ENCODE measurements around the gene BPTF.
"Not testable (repeated sequence)": the region's sequence is repeated elsewhere in the genome, so short reads cannot be mapped to it uniquely, and the experiment has no call there.

BPTF gene

DNA sequence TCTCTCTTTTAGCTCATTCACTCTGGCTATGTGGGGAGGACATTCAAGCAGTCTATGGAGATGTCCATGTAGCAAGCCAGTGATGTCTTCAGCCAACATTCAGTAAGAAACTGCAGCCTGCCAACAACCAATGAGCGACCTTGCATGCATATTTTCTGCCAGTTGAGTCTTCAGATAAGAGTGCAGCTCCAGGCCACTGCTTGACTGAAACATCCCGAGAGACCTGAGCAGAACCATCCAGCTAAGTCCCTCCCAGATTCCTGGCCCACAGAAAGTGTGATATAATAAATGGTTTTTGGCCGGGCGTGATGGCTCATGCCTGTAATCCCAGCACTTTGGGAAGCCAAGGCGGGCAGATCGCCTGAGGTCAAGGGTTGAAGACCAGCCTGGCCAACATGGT is 181.5 kb downstream of the BPTF start:
- WGBS (ENCODE audit: insufficient coverage, insufficient read length) = no CpG with 5 or more reads among the region's 6 CpGs
- Histone ChIP-seq H3K27ac (ENCODE audit: low read length) (no peak overlapping the region), H3K36me3 (ENCODE audit: control insufficient read depth, insufficient read depth, low read length) (no peaks in the 10 kb centered on the region), H3K9me3 (ENCODE audit: control insufficient read depth, insufficient read depth, low read length) (no peaks in the 10 kb centered on the region), H3K4me3 (ENCODE audit: low read length) (no peak overlapping the region), H3K4me1 (ENCODE audit: control insufficient read depth, insufficient read depth, low read length) (no peaks in the 10 kb centered on the region), H3K27me3 (ENCODE audit: control insufficient read depth, insufficient read depth, low read length) (no peaks in the 10 kb centered on the region)
- no peak for DNase-seq (ENCODE audit: low read depth, low spot score)

DNA sequence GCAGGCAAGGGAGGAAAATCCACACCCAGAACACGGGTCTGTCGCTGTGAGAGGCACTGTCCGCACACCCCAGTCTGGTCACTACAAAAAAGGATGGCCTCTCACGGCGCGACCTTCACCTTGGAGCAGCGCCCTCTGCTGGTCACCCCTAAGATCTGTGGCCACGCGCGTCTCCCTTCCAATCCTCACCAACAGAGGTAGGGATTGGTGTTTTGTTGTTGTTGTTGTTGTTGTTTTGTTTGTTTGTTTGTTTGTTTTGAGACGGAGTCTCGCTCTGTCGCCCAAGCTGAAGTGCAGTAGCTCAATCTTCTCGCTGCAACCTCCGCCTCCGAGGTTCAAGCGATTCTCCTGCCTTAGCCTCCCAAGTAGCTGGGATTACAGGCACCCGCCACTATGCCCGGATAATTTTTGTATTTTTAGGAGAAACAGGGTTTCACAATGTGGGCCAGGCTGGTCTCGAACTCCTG is 185.9 kb downstream of the BPTF start:
- no CpG with 5 or more reads among the region's 20 CpGs for WGBS (ENCODE audit: insufficient coverage, insufficient read length)
- 0 out of 2 replicates have a peak, but pooled peaks cover 1% of the 10 kb centered on the region for H3K4me1 ChIP-seq (ENCODE audit: control insufficient read depth, insufficient read depth, low read length)
- no peaks in the 10 kb centered on the region for H3K36me3 ChIP-seq (ENCODE audit: control insufficient read depth, insufficient read depth, low read length)
- H3K9me3 ChIP-seq (ENCODE audit: control insufficient read depth, insufficient read depth, low read length) = no peaks in the 10 kb centered on the region
- no peak overlapping the region for H3K27ac ChIP-seq (ENCODE audit: low read length)
- DNase-seq (ENCODE audit: low read depth, low spot score) = no peak
- no peak overlapping the region for H3K4me3 ChIP-seq (ENCODE audit: low read length)
- no peaks in the 10 kb centered on the region for H3K27me3 ChIP-seq (ENCODE audit: control insufficient read depth, insufficient read depth, low read length)

DNA sequence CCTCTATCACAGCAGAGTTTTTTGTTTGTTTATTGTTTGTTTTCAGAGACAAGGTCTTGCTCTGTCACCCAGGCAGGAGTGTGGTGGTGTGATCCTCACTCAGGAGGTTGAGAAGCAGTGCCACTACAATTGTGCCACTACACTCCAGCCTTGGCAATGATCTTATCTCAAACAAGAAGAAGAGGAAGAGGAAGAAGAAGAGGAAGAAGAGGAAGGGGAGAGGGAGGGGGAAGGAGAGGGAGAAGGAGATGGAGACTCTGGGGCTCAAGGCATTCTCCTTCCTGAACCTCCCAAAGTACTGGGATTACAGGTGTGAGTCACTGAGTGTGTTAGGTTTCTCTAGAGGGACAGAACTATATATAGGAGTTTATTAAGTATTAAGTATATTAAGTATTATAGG is 188.1 kb downstream of the BPTF start:
- H3K27ac ChIP-seq (ENCODE audit: low read length) = no peak overlapping the region
- H3K4me1 ChIP-seq (ENCODE audit: control insufficient read depth, insufficient read depth, low read length) = 0 out of 2 replicates have a peak, but pooled peaks cover 1% of the 10 kb centered on the region
- H3K27me3 ChIP-seq (ENCODE audit: control insufficient read depth, insufficient read depth, low read length) = no peaks in the 10 kb centered on the region
- H3K4me3 ChIP-seq (ENCODE audit: low read length) = no peak overlapping the region
- H3K9me3 ChIP-seq (ENCODE audit: control insufficient read depth, insufficient read depth, low read length) = no peaks in the 10 kb centered on the region
- no peak for DNase-seq (ENCODE audit: low read depth, low spot score)
- no peaks in the 10 kb centered on the region for H3K36me3 ChIP-seq (ENCODE audit: control insufficient read depth, insufficient read depth, low read length)

DNA sequence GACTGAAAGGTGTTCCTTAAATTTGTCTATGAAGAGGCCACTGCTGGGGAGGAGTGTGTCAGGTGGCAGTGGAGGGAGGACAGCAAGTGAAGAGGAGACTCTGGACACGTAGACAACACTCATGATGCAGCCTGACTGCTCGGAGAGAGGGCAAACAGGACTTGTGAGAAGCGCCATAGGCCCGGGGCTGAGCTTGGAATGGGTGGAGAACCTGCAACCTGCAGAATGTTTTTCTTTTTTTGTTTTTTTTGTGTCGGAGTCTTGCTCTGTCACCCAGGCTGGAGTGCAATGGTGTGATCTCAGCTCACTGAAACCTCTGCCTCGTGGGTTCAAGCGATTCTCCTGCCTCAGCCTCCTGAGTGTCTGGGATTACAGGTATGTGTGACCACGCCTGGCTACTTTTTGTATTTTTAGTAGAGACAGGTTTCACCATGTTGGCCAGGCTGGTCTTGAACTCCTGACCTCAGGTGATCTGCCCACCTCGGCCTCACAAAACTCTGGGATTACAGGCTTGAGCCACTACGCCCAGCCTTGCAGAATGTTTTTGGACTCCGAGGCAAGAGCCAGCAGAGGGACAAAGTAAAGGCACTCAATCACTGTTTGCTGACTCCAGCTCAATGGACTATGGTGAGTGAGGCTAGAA is 189.9 kb downstream of the BPTF start:
- no peaks in the 10 kb centered on the region for H3K9me3 ChIP-seq (ENCODE audit: control insufficient read depth, insufficient read depth, low read length)
- H3K27me3 ChIP-seq (ENCODE audit: control insufficient read depth, insufficient read depth, low read length) = no peaks in the 10 kb centered on the region
- H3K4me3 ChIP-seq (ENCODE audit: low read length) = no peak overlapping the region
- WGBS (ENCODE audit: insufficient coverage, insufficient read length) = no CpG with 5 or more reads among the region's 11 CpGs
- H3K4me1 ChIP-seq (ENCODE audit: control insufficient read depth, insufficient read depth, low read length) = 0 out of 2 replicates have a peak, but pooled peaks cover 1% of the 10 kb centered on the region
- DNase-seq (ENCODE audit: low read depth, low spot score) = no peak
- H3K27ac ChIP-seq (ENCODE audit: low read length) = no peak overlapping the region
- H3K36me3 ChIP-seq (ENCODE audit: control insufficient read depth, insufficient read depth, low read length) = no peaks in the 10 kb centered on the region

DNA sequence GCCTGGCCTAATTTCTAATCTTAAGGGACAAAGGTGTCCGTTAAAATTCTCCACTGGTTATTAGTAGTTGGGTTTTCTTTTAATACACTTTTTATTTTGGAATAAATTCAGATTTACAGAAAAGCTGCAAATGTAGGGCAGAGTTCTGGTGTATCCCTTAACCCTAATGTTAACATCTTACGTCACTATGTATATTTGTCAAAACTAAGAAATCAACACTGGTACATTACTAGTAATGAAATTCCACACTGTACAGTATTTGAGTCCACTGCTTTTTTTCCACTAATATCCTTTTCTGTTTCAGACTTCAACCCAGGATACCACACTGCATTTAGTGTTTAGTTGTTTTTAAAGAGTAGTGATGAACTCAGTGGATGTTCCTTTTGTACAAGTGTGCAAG is 191.5 kb downstream of the BPTF start:
- H3K4me1 ChIP-seq (ENCODE audit: control insufficient read depth, insufficient read depth, low read length) = 0 out of 2 replicates have a peak, but pooled peaks cover 1% of the 10 kb centered on the region
- H3K36me3 ChIP-seq (ENCODE audit: control insufficient read depth, insufficient read depth, low read length) = no peaks in the 10 kb centered on the region
- WGBS (ENCODE audit: insufficient coverage, insufficient read length) = no CpG with 5 or more reads among the region's 2 CpGs
- no peak overlapping the region for H3K4me3 ChIP-seq (ENCODE audit: low read length)
- no peak overlapping the region for H3K27ac ChIP-seq (ENCODE audit: low read length)
- H3K9me3 ChIP-seq (ENCODE audit: control insufficient read depth, insufficient read depth, low read length) = no peaks in the 10 kb centered on the region
- no peaks in the 10 kb centered on the region for H3K27me3 ChIP-seq (ENCODE audit: control insufficient read depth, insufficient read depth, low read length)
- DNase-seq (ENCODE audit: low read depth, low spot score) = no peak

GRCh38 chr17:68018493-68018892 is 193.2 kb downstream of the BPTF start:
- not testable (repeated sequence) for H3K36me3 ChIP-seq (ENCODE audit: control insufficient read depth, insufficient read depth, low read length); DNase-seq (ENCODE audit: low read depth, low spot score); H3K4me3 ChIP-seq (ENCODE audit: low read length); H3K9me3 ChIP-seq (ENCODE audit: control insufficient read depth, insufficient read depth, low read length); H3K4me1 ChIP-seq (ENCODE audit: control insufficient read depth, insufficient read depth, low read length); H3K27me3 ChIP-seq (ENCODE audit: control insufficient read depth, insufficient read depth, low read length); H3K27ac ChIP-seq (ENCODE audit: low read length)
- WGBS (ENCODE audit: insufficient coverage, insufficient read length) = no CpG with 5 or more reads among the region's 21 CpGs

- Histone ChIP-seq H3K36me3 (ENCODE audit: control insufficient read depth, insufficient read depth, low read length) (no peaks in the 10 kb centered on the region), H3K4me1 (ENCODE audit: control insufficient read depth, insufficient read depth, low read length) (0 out of 2 replicates have a peak, but pooled peaks cover 1% of the 10 kb centered on the region), H3K27me3 (ENCODE audit: control insufficient read depth, insufficient read depth, low read length) (no peaks in the 10 kb centered on the region), H3K4me3 (ENCODE audit: low read length) (no peak overlapping the region), H3K27ac (ENCODE audit: low read length) (no peak overlapping the region), H3K9me3 (ENCODE audit: control insufficient read depth, insufficient read depth, low read length) (no peaks in the 10 kb centered on the region)
- no CpG with 5 or more reads among the region's 9 CpGs for WGBS (ENCODE audit: insufficient coverage, insufficient read length)
- no peak for DNase-seq (ENCODE audit: low read depth, low spot score)
These were observed 194.0 kb downstream of the BPTF start for GRCh38 chr17:68019336-68019674.

DNA sequence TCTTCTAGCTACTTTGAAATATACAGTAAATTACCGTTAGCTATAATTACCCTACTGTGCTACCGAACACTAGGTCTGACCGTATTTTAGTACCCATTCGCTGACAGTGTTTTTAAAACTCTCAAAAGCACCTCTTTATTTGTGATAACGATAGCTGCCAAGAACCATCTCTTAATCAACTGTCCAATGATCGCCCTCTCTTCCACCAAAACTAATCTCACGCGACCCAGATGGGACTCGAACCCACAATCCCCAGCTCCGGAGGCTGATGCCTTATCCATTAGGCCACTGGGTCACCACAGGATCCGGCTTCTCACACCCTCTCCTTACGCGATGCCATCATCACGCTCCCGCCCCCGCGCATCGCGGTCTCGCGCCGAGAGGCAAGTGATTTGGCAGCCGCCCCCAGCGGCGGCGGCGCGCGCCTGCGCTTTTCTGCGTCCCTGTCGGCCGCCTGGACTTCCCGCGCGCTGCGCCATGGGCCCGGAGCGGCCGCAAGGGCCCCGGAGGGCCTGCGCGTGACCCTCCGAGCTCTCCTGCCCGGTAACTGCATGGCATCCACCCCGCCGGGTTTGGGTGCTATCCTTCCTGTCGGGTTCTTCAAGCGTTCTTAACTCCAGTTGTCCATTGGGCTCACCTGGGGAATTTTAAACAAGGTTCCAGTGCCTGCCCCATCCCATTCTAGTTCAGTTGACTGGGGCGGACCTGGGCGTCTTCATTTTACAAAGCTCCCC is 194.5 kb downstream of the BPTF start:
- no CpG with 5 or more reads among the region's 51 CpGs for WGBS (ENCODE audit: insufficient coverage, insufficient read length)
- Histone ChIP-seq H3K27me3 (ENCODE audit: control insufficient read depth, insufficient read depth, low read length) (no peaks in the 10 kb centered on the region), H3K9me3 (ENCODE audit: control insufficient read depth, insufficient read depth, low read length) (no peaks in the 10 kb centered on the region), H3K4me1 (ENCODE audit: control insufficient read depth, insufficient read depth, low read length) (0 out of 2 replicates have a peak, but pooled peaks cover 1% of the 10 kb centered on the region), H3K36me3 (ENCODE audit: control insufficient read depth, insufficient read depth, low read length) (no peaks in the 10 kb centered on the region), H3K4me3 (ENCODE audit: low read length) (peak overlapping the region; percentile 54; the same call in 1 of the 2 replicates), H3K27ac (ENCODE audit: low read length) (no peak overlapping the region)
- DNase-seq (ENCODE audit: low read depth, low spot score) = peak; percentile 92

DNA sequence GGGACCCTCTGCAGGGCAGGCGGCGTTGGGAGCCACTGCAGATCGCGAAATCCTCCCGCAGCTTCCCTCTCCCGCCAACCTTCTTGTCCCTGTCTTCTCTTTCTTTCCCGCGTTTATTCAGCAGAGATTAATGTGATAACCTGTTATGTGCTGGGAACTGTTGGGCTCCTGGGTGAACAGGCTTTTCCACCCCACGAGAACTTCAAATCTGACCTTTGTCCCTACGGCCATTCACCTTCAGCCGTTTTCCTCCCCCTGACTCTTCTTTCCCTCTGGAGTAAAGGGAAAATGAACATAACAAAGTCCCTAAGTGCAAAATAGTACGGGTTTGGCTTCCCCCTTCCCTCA is 195.1 kb downstream of the BPTF start:
- Histone ChIP-seq H3K27me3 (ENCODE audit: control insufficient read depth, insufficient read depth, low read length) (no peaks in the 10 kb centered on the region), H3K4me3 (ENCODE audit: low read length) (peak overlapping the region; percentile 54; the same call in 1 of the 2 replicates), H3K27ac (ENCODE audit: low read length) (no peak overlapping the region), H3K36me3 (ENCODE audit: control insufficient read depth, insufficient read depth, low read length) (no peaks in the 10 kb centered on the region), H3K4me1 (ENCODE audit: control insufficient read depth, insufficient read depth, low read length) (no peaks in the 10 kb centered on the region), H3K9me3 (ENCODE audit: control insufficient read depth, insufficient read depth, low read length) (no peaks in the 10 kb centered on the region)
- WGBS (ENCODE audit: insufficient coverage, insufficient read length) = no CpG with 5 or more reads among the region's 12 CpGs
- no peak for DNase-seq (ENCODE audit: low read depth, low spot score)

DNA sequence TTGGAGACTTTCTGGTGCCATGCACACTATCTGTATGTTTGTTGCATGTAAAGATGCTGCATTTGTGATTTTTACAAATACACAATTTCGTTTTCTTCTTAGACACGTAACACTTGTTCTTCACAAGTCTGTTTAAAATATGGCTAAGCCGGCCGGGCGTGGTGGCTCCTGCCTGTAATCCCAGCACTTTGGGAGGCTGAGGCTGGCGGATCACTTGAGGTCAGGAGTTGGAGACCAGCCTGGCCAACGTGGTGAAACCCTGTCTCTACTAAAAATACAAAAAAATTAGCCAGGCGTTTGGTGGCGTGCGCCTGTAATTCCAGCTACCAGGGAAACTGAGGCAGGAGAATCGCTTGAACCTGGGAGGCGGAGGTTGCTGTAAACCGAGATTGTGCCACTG is 195.5 kb downstream of the BPTF start:
- H3K9me3 ChIP-seq (ENCODE audit: control insufficient read depth, insufficient read depth, low read length); H3K27ac ChIP-seq (ENCODE audit: low read length); H3K27me3 ChIP-seq (ENCODE audit: control insufficient read depth, insufficient read depth, low read length); H3K36me3 ChIP-seq (ENCODE audit: control insufficient read depth, insufficient read depth, low read length); H3K4me3 ChIP-seq (ENCODE audit: low read length); H3K4me1 ChIP-seq (ENCODE audit: control insufficient read depth, insufficient read depth, low read length); DNase-seq (ENCODE audit: low read depth, low spot score): not testable (repeated sequence)
- no CpG with 5 or more reads among the region's 13 CpGs for WGBS (ENCODE audit: insufficient coverage, insufficient read length)

GRCh38 chr17:68021963-68022362 is 196.7 kb downstream of the BPTF start:
- H3K27ac ChIP-seq (ENCODE audit: low read length) = no peak overlapping the region
- no CpG with 5 or more reads among the region's 8 CpGs for WGBS (ENCODE audit: insufficient coverage, insufficient read length)

More at GRCh38 chr17:68021963-68022362, 196.7 kb downstream of the BPTF start:
- no peak overlapping the region for H3K4me3 ChIP-seq (ENCODE audit: low read length)
- DNase-seq (ENCODE audit: low read depth, low spot score) = no peak
- no peaks in the 10 kb centered on the region for H3K9me3 ChIP-seq (ENCODE audit: control insufficient read depth, insufficient read depth, low read length)
- no peaks in the 10 kb centered on the region for H3K27me3 ChIP-seq (ENCODE audit: control insufficient read depth, insufficient read depth, low read length)
- H3K36me3 ChIP-seq (ENCODE audit: control insufficient read depth, insufficient read depth, low read length) = no peaks in the 10 kb centered on the region
- H3K4me1 ChIP-seq (ENCODE audit: control insufficient read depth, insufficient read depth, low read length) = no peaks in the 10 kb centered on the region

Measured in iPS DF 6.9 (cell line).